ENCODE measurements around the gene TLR4. TPM values are rescaled to one million over a fixed set of nuclear protein-coding genes. Genes with fewer than 3 reads are reported as not detected.
A peak's percentile ranks its signal among the peaks of the same experiment; 100 is the strongest.

The TLR4 gene
- total RNA-seq, 1 donor from 2014 or later: 13.6 TPM

- Mint-ChIP-seq H3K36me3 (ENCODE audit: low read depth) (no peaks in the 10 kb centered on the region), H3K27ac (ENCODE audit: unreplicated experiment) (no peak overlapping the region), H3K9me3 (ENCODE audit: low read depth) (peaks cover 3% of the 10 kb centered on the region), H3K27me3 (ENCODE audit: low read depth) (no peaks in the 10 kb centered on the region), H3K4me1 (ENCODE audit: low read depth) (no peaks in the 10 kb centered on the region), H3K4me3 (ENCODE audit: unreplicated experiment) (no peak overlapping the region)
- no peak for TF ChIP-seq CTCF (IDR thresholded peaks at IDR 0.05)
- no peak for DNase-seq (ENCODE audit: low spot score)
Measured at GRCh38 chr9:117697046-117697445, 7.2 kb upstream of the TLR4 start.

- no peaks in the 10 kb centered on the region for H3K9me3 Mint-ChIP-seq (ENCODE audit: low read depth)
- peak overlapping the region; percentile 97 for H3K27ac Mint-ChIP-seq (ENCODE audit: unreplicated experiment)
- peak overlapping the region; percentile 81 for H3K4me3 Mint-ChIP-seq (ENCODE audit: unreplicated experiment)
- H3K36me3 Mint-ChIP-seq (ENCODE audit: low read depth): no peaks in the 10 kb centered on the region
- H3K4me1 Mint-ChIP-seq (ENCODE audit: low read depth): peaks cover 54% of the 10 kb centered on the region
- no peak for DNase-seq (ENCODE audit: low spot score)
- no peak for TF ChIP-seq CTCF (IDR thresholded peaks at IDR 0.05)
- no peaks in the 10 kb centered on the region for H3K27me3 Mint-ChIP-seq (ENCODE audit: low read depth)
Measured at GRCh38 chr9:117703537-117703936, 666 bp upstream of the TLR4 start.

GRCh38 chr9:117704597-117704996 lies 394 bp downstream of the TLR4 start:
- TF ChIP-seq CTCF (IDR thresholded peaks at IDR 0.05): no peak
- Mint-ChIP-seq H3K9me3 (ENCODE audit: low read depth) (no peaks in the 10 kb centered on the region), H3K4me1 (ENCODE audit: low read depth) (peaks cover 54% of the 10 kb centered on the region), H3K27ac (ENCODE audit: unreplicated experiment) (peak overlapping the region; percentile 97), H3K4me3 (ENCODE audit: unreplicated experiment) (peak overlapping the region; percentile 81), H3K36me3 (ENCODE audit: low read depth) (peaks cover 3% of the 10 kb centered on the region), H3K27me3 (ENCODE audit: low read depth) (no peaks in the 10 kb centered on the region)
- DNase-seq (ENCODE audit: low spot score): no peak

DNA sequence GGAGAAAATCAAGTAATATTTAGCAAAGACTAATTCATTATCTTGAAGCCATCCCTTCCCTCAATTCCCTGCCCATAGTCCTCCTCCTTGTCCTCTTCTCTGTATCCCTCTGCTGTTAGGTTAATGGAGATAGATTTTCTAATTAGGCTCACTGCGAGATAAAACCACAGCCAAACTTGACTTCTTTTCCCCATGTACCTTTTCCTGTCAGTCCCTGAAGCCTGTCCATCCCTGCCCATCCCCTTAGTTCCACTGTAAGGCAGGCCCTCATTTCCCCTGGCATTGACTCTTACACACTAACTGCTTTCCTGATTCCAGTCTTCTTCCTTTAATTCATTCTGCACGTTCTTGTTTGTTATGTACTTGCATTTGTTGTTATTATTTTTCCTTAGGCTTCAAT lies 1.2 kb downstream of the TLR4 start:
- Mint-ChIP-seq H3K27me3 (ENCODE audit: low read depth) (no peaks in the 10 kb centered on the region), H3K4me3 (ENCODE audit: unreplicated experiment) (peak overlapping the region; percentile 81), H3K4me1 (ENCODE audit: low read depth) (peaks cover 54% of the 10 kb centered on the region), H3K9me3 (ENCODE audit: low read depth) (no peaks in the 10 kb centered on the region), H3K27ac (ENCODE audit: unreplicated experiment) (peak overlapping the region; percentile 97), H3K36me3 (ENCODE audit: low read depth) (peaks cover 6% of the 10 kb centered on the region)
- no peak for TF ChIP-seq CTCF (IDR thresholded peaks at IDR 0.05)
- no peak for DNase-seq (ENCODE audit: low spot score)

- Mint-ChIP-seq H3K9me3 (ENCODE audit: low read depth) (no peaks in the 10 kb centered on the region), H3K36me3 (ENCODE audit: low read depth) (peaks cover 10% of the 10 kb centered on the region)
Measured at GRCh38 chr9:117706421-117707116, 2.4 kb downstream of the TLR4 start.

More at GRCh38 chr9:117706421-117707116, 2.4 kb downstream of the TLR4 start:
- H3K4me1 Mint-ChIP-seq (ENCODE audit: low read depth): peaks cover 54% of the 10 kb centered on the region
- H3K27ac Mint-ChIP-seq (ENCODE audit: unreplicated experiment): peak overlapping the region; percentile 73
- DNase-seq (ENCODE audit: low spot score): no peak
- H3K4me3 Mint-ChIP-seq (ENCODE audit: unreplicated experiment): peak overlapping the region; percentile 67
- no peak for TF ChIP-seq CTCF (IDR thresholded peaks at IDR 0.05)
- H3K27me3 Mint-ChIP-seq (ENCODE audit: low read depth): no peaks in the 10 kb centered on the region
